Glomerular visceral epithelial cell (primary cell): ENCODE data around the gene RNF34.

Source experiments
- DNase-seq: peaks from one replicate; pipeline ENCODE4 v3.0.0-alpha.2; 2016; ENCODE audit errors: extremely low spot score

RNF34 gene

DNA sequence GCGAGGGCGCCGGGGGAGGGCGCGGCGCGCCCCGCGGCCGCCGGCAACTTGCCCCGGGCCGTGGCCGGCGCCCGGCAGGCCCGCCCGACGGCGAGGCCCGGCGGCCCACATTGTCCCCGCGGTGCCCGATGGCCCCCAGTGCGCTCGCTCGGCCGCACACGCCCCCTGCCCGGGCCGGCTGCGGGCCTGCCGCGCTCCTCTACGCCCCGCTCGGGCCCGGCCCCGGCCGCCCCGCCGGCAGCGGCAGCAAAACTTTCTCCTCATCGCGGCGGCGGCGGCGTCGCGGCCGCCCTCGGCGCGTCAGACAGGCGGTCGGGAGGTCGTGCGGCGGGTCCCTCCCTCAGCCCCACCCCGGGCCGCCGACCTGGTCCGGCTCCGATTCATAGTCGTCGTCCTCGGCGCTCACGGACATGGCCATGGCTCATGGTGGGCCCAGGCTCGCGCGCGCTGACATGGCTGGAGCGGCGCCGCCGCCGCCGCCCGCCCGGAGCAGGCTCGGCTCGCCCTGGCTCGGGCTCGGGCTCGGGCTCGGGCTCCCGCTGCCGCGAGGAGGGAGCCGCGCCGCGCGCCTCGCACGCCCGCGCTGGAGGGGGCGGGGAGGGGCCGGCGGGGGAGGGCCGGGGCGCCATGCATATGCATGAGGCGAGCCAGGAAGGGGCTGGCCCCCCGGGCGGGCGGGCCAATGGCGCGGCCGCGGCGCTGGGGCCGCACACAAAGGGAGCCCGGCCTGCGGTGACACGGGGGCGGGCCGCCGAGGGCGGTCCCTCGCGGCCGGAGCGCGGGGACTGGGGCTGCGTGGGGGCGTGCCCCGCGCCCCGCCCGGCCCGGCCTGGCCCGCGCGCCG lies 67.1 kb downstream of the RNF34 start:
- DNase-seq = peak; percentile 93

DNA sequence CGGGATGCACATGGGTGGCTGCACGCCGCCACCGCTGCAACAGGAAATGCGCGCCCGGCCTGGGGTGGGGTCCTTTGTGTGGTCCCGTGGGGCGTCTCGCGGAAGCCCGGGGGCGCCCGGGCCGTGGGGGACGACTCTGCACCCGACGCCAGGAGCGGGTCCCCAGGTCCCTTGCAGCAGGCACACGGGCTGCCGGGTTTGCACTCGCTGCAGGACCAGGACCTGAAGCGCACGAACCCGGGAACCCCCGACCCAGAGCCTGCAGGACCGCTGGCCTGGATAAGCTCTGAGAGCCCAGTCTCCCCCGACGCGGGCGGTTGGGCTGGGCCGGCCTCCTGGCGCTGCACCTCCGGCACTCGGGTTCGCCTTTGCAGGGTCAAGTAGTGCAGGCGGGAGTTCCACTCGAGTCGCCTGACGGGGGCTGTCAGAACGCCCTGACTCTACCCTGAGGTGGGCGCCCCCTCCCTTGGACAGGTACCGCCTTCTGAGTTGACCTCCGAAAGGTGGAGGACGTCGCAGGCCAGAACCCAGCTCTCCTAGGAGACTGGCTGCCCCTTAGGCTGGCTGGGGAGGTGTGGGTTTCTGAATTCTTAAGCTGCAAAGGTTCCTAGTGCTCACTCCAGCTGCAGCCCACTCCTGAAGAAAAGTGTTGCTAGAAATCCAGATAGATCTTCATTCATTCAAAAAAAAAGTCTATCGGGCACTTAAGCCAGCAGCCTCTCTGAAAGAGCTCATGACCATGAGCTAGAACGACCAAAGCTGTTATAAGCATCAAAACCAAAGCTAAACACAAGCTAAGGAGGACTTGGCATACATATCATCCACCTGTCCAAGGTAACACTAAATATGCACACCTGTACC lies 68.0 kb downstream of the RNF34 start:
- peak; percentile 9 for DNase-seq

DNA sequence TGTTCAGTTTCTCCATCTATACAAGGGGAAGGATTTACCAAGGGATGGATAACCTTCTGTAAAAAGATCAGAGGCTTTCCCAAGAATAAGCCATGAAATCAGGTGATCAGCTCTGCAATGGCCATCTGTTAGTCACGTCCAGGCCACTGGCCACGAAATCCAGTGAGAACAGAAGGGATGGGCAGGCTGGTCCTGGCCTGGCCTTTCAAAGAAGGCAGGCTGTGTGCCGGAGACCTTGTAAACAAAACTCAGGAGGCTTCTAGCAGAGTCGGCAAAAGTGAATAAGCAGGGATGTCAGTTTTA lies 68.5 kb downstream of the RNF34 start:
- no peak for DNase-seq

DNA sequence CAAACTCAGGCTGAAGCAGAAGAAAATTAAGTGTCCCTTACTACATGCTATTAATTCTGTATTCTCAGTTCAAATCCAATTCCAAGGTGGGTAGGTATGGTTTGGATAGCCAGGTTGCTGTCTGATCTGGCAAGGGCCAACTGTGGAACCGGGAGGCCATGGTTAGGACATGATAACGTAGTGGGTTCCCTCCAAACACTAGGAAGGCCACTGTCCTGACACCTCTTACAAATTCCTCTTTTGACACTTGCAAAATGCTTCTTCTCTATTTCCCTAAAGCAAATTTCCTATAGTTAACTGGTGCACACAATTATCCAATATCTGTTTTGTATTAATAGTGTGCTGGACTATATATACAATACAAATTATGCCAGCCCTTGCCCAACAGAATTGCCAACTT lies 70.8 kb downstream of the RNF34 start:
- DNase-seq = no peak

DNA sequence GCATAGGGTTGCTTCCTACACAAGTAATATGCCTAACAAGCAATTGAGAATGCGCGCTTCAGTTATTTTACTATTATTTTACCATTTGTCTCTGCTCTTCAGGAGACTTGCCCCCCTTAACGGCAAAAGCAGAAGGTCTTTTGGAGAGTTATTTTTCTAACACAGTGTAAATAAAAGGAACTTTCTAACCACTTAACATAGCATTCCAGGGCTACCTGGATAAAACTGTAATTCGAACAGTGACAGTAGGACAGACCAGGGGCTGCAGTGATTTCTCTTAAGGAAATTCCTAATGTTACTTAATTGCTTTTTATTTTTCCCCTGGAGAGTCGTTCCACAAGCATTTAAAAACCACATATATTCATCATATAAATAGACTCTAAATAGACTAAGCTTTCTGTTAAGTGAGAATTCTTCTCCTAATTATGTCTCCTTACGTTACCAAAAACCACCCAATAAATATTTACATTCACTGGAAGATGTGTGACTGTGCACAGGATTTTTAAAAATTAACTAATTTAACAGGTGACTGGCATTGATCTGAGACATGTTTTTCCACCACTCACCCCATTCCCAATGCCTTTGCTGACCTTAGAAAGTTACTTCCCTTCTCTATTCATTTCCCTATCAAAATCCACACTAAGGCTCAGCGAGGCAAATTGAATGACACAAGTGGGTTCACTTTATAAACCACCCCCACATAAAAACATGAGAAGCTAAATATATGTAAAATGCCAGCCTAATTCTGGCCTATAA lies 72.4 kb downstream of the RNF34 start:
- no peak for DNase-seq
